G401.6 (cell line): ENCODE results near the gene RSPH6A.

Experiments
- FAIRE-seq: peaks from 2 replicates; lab custom pipeline; 2012; peaks lifted over from hg19 to GRCh38; lab: Jason Lieb, UNC

RSPH6A gene

DNA sequence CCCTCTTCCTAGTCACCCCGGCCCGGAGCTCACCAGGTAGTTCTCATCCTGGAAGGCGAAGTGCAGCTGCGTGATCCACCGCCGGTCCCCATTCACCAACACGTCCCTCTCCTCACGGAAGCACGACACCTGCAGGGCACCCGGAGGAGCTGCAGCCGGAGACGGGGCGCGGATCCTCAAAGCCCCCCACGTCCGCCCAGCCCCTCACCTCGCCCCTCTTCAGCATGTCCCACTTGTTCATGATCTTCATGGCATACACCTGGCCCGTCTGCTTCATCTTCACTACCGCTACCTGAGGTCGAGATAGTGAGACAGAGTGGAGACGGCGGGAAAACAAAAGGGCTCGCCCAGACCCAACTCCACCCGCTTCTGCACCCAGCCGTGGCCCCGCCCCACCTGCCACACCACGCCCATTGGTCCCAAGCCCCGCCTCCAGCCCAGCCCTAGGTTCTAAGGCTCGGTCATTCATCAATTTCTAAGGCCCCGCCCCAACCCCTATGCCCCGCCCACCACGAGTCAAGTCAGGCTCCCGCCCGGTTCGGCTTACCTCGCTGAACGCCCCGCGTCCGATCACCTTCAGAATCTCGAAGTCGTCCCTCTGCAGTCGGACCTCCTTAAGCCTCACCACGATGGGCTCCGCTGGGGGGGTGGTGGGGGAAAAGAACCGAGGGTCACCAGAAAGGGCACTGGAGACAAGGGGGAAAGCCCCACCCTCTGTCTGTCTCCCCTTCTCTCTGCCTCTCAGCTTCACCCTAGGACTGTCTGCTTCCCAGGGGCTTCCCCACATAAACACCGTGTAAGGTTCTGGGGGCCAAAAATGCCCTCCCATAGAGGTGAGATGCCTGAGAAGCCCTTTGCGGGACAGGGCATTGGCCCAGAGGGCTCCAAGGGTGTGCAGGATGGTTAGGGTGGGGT is 35.6 kb downstream of the RSPH6A start:
- FAIRE-seq, result peak; percentile 88

DNA sequence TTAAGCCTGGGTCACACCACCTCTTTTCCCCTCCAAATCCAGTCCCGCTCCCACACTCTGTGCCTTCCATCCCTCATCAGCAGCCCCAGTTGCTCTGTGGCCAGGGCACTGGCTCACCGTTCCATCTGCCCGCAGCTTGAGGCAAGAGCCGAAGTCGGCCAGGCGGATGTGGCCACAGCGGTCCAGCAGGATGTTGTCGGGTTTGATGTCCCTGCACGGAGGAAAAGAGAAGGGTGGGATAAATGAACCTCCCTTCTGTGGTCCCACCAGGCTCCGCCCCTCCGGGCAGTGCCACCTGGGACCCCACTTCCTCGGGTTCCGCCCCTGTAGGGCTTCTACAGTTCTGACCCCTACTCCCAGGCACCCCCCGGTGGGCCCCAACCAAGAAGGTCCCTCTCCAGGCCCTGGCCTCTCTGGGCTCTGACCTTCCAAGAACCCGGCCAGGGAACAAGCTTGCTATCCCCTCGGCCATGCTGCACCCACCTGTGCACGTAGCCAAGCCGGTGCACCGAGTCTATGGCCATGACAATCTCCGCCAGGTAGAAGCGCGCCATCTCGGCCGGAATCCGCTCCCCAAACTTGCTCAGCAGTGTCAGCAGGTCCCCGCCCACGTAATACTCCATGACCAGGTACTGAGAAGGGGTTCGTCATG is 37.0 kb downstream of the RSPH6A start:
- FAIRE-seq, result no peak

DNA sequence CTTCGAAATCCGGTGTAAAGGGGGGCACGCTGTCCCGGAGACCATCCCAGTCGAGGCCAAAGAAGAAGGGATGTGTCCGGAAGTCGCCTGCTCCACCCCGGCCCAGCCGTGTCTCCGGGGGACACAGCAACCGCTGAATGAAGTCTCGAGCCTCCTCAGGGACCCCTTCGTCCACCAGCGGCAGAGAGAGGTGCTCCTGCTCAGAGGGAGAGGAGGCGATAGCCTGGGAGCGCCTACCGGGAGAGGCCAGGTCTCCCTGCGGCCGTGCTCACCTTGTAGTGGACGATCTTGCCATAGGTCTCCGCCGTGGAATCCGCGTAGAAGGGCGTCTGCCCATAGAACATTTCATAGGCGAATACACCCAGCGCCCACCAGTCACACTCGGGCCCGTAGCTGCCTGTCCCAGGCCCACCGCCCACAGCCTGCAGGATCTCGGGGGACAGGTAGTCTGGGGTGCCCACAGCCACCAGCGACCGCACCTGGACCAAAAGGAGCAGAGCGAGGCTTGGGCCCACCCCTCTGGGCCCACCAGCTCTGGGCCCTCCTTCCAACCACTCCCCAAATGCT is 37.6 kb downstream of the RSPH6A start:
- FAIRE-seq, result no peak

GRCh38 chr19:45774765-45775164 is 40.3 kb downstream of the RSPH6A start:
- FAIRE-seq, result no peak

DNA sequence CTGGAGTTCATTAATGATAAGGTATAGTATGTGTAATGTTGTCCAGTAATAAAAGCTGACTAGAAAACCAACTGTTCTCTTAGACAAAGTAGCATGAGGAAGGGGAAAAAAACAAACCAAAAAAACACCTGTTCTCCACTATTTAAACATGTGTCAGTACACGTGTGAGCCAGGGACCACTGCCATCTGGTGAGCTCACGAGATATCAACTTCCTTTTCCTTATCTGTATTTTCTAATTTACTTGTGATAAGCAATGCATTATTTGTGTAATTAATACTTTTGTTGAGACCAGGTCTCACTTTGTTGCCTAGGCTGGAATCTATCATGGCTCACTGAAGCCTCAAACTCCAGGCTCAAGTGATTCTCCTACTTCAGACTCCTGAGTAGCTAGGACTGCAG is 41.7 kb downstream of the RSPH6A start:
- FAIRE-seq, result no peak

- FAIRE-seq, result no peak
Observed at GRCh38 chr19:45772912-45773311, 42.2 kb downstream of the RSPH6A start.

- FAIRE-seq, result no peak
Observed at GRCh38 chr19:45772130-45772840, 42.8 kb downstream of the RSPH6A start.

GRCh38 chr19:45771311-45771933 is 43.7 kb downstream of the RSPH6A start:
- FAIRE-seq, result no peak

GRCh38 chr19:45770192-45771101 is 44.7 kb downstream of the RSPH6A start:
- FAIRE-seq, result peak; percentile 99

DNA sequence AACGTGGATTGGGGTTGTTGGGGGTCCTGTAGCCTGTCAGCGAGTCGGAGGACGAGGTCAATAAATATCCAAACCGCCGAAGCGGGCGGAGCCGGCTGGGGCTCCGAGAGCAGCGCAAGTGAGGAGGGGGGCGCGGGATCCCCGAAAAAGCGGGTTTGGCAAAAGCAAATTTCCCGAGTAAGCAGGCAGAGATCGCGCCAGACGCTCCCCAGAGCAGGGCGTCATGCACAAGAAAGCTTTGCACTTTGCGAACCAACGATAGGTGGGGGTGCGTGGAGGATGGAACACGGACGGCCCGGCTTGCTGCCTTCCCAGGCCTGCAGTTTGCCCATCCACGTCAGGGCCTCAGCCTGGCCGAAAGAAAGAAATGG is 45.3 kb downstream of the RSPH6A start:
- FAIRE-seq, result no peak

- peak; percentile 98 for FAIRE-seq
Observed at GRCh38 chr19:45768984-45769782, 45.9 kb downstream of the RSPH6A start, which contains the start of gene SIX5. SIX5 (minus strand) TSS chr19:45769252; CDS start chr19:45768844, 408 bp downstream.

DNA sequence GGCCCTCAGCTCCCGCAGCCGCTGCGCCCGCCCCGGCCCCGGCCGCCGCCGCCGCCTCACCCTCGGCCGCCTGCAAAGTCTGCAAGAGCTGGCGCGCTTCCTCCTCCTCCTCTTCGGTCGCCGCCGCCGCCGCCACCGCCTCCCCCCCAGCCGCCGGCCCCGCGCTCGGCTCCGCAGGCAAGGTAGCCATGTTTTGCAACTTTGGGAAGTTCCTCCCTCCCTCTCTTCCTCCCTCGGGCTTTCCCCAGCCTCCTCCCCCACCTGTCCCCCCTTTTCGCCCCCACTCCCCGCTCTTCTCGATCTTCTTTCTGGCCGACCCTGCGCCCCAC is 46.5 kb downstream of the RSPH6A start:
- no peak for FAIRE-seq

DNA sequence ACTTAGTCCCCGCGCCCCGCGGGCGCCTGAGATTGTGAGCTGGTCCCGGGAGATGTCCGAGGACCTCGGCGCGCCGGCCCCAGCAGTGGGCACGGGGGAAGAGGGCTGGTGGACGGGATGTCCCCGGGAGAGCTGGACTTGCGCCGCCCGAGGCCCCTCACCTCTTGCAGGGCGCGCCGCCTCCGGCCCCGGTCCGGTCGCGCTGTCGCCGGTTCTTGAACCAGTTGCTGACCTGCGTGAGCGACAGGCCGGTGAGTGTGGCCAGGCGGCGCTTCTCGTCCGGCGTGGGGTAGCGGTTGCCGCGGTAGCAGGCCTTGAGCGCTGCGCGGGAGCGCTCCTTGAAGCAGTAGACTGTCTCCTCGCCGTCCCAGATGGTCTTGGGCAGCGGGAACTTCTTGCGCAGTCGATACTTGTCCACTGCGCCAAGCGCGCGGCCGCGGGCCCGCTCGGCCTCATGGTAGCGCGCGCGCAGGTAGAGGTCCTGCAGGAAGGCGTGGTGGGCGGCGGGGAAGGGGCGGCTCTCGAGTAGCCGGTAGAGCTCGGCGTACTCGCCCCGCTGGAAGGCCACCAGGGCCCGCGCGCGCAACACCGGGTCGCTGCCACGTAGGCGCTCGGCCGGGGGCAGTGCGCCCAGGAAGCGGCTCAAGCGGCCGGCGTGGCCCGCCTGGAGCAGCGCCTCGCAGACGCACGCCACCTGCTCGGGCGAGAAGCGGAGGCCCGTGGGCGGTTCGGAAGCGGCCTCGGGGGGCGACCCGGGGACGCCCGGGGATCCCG is 47.0 kb downstream of the RSPH6A start:
- FAIRE-seq, result no peak

- FAIRE-seq, result peak; percentile 21
Observed at GRCh38 chr19:45767410-45767880, 47.7 kb downstream of the RSPH6A start.

DNA sequence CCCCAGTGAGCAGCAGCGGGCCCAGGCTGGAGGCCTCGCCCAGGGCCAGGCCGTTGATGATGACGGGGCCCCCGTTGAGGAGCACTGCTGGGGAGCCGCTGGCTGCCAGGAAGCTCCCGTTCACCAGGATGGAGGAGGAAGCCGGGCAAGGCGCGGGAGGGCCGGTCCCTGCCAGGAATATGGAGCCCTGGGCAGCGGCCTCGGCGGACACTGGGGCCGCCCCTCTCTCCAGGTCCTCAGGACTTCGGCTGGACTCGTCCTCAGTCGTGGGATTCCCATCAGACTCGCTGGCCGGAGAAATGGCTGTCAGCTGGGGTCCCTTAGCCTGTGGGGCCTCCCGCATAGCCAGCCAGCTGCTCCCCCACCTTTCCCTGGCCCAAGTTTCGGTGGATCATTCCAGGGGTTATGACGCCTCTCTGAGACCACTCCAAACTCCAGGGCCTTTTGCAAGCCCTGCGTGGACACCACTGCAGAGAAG is 48.2 kb downstream of the RSPH6A start:
- FAIRE-seq, result no peak

DNA sequence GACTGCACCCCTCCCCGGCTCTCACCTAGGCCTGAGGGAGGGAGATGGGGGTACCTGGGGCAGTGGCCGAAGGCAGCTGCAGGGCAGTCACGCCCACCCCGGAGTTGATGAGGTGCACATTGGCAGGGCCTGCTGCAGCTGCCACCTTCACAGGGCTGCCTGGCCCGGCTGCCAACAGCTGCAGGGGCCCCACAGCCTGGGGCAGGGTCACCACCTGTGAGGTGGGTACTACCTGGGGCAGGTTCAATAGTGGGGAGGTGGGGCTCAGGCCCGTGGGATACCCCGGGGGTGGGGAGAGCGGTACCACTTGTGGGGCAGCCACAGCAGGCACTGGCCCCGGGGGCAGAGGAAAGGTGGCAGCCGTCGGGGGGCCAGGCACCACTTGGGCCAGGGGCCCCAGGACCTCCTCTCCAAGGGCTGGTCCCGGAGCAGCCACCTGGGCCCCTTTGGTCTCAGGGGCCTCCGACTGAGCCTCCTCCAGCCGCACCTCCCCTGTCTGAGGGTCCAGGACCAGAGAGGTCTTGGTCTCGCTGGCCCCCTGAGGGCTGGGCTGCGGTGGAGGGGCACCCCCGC is 48.7 kb downstream of the RSPH6A start:
- FAIRE-seq, result no peak

DNA sequence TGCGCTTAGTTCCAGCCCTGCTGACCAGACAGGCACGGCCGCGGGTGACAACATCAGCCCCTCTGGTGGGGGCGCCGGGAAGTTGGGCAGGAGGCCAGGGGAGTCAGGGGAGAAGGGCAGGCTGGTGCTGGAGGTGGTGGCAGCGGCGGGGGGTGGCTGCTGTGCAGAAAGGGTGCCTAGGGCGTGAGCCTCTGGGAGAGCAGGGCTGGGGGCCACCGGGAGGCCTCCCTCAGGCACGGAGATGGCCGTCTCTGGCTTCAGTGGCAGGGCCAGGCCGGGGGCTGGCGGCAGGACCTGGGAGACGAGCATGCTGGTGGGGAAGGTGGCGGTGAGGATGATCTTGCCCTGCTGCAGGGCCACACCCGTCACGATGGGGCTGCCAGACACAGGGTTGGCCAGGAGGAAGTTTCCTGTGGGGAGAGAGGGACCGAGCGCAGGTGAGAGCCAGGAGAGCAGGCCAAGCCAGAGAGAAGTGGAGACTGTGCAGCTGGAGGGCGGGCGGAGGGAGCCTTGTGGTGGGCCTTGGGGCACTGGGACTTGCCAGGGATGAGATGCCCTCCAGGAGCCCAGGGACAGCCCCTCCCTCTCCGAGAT is 49.3 kb downstream of the RSPH6A start:
- no peak for FAIRE-seq

GRCh38 chr19:45764945-45765701 is 50.0 kb downstream of the RSPH6A start:
- FAIRE-seq, result no peak
